CD4-positive, alpha-beta T cell (primary cell): Measurements from ENCODE around the gene C16orf95. TPM values are rescaled to one million over a fixed set of nuclear protein-coding genes. Genes with fewer than 3 reads are reported as not detected.

Experiments used
- ATAC-seq: fragments of 200-7000 bp; cut with Tn5 transposase; one replicate; pipeline ENCODE4 v1.10.0; 2022; ENCODE audit warnings: mild to moderate bottlenecking; ENCODE audit not compliant: poor library complexity
- CTCF ChIA-PET: fragments of 350-600 bp; sonication (Branson Sonifier 250); formaldehyde crosslinking; loops from one replicate; lab custom pipeline; 2021; ENCODE audit warnings: antibody characterized with exemption, inconsistent platforms; lab: Charles Lee
- POLR2A ChIA-PET: fragments of 350-600 bp; sonication (Branson Sonifier 250); formaldehyde crosslinking; loops from one replicate; lab custom pipeline; 2021; ENCODE audit warnings: antibody characterized with exemption, inconsistent platforms; lab: Charles Lee
- DNase-seq, 14 experiments: peaks; one replicate each; pipeline ENCODE4 v3.0.0-alpha.2; 2013 to 2020; ENCODE audit warnings: mixed read lengths in 2 of 14
- H3K27ac ChIP-seq, 2 donors: one replicate each; pipeline versions ENCODE4 v1.5.1 to v1.7.0; 2013; ENCODE audit warnings: low read length in 2 of 2, low read depth in 1 of 2, mild to moderate bottlenecking in 1 of 2
- H3K27me3 ChIP-seq, 2 experiments: 1 replicate in 1 of 2; 2 replicates in 1 of 2; pipeline versions ENCODE4 v1.6.1 to v1.7.0; 2013; ENCODE audit warnings: low read length in 2 of 2, control low read depth in 1 of 2, mild to moderate bottlenecking in 1 of 2, moderate library complexity in 1 of 2; ENCODE audit not compliant: insufficient read depth in 2 of 2, control insufficient read depth in 1 of 2
- H3K36me3 ChIP-seq: one replicate; pipeline ENCODE4 v1.6.1; 2013; ENCODE audit warnings: low read length, control low read depth; ENCODE audit not compliant: insufficient read depth
- H3K4me1 ChIP-seq: one replicate; pipeline ENCODE4 v1.6.1; 2013; ENCODE audit warnings: low read length, control low read depth; ENCODE audit not compliant: insufficient read depth
- H3K4me3 ChIP-seq: one replicate; pipeline ENCODE4 v1.5.1; 2013; ENCODE audit warnings: mild to moderate bottlenecking, low read length, moderate library complexity
- H3K9me3 ChIP-seq, 2 experiments: 1 replicate in 1 of 2; 2 replicates in 1 of 2; pipeline versions ENCODE4 v1.6.1 to v1.7.0; 2013; ENCODE audit warnings: low read length in 2 of 2, mild to moderate bottlenecking in 2 of 2, control low read depth in 1 of 2, moderate library complexity in 1 of 2; ENCODE audit not compliant: control insufficient read depth in 1 of 2, insufficient read depth in 1 of 2
- H3K27ac Mint-ChIP-seq: one replicate; pipeline ENCODE4 v1.8.0; 2020; ENCODE audit warnings: mixed read lengths
- H3K27me3 Mint-ChIP-seq: one replicate; pipeline ENCODE4 v1.8.0; 2021; ENCODE audit warnings: mixed read lengths
- H3K36me3 Mint-ChIP-seq: one replicate; pipeline ENCODE4 v1.8.0; 2021; ENCODE audit warnings: low read depth, mixed read lengths
- H3K4me1 Mint-ChIP-seq: one replicate; pipeline ENCODE4 v1.8.0; 2021; ENCODE audit warnings: low read depth, mixed read lengths
- H3K4me3 Mint-ChIP-seq: one replicate; pipeline ENCODE4 v1.8.0; 2020; ENCODE audit warnings: mild to moderate bottlenecking, mixed read lengths
- H3K9me3 Mint-ChIP-seq: one replicate; pipeline ENCODE4 v1.8.0; 2020; ENCODE audit warnings: mixed read lengths
- CTCF ChIP-seq: fragments of 200-600 bp; IDR thresholded peaks from one replicate; pipeline ENCODE4 v1.8.0; 2022; ENCODE audit warnings: antibody characterized with exemption, mild to moderate bottlenecking
- intact Hi-C, 2 experiments: fragments of 100-400 bp; cut with DNase I in 1 of 2; cut with micrococcal nuclease in 1 of 2; formaldehyde crosslinking; loops; one replicate each; pipeline versions ENCODE4 v1.15.1 to v1.9.0; 2023 to 2025; cut with DNase I, micrococcal nuclease
- total RNA-seq, 174 experiments: library from RNA in 2 of 174; stranded (reverse) in 2 of 174; gene quantifications; one replicate each; pipeline ENCODE4 v1.2.3 and lab custom pipeline; 2021 to 2026

The C16orf95 gene
- total RNA-seq, 2 experiments from 2014 or later = 0.74 to 1.2 TPM

GRCh38 chr16:87329436-87330256 lies 12.5 kb upstream of the C16orf95 start:
- Mint-ChIP-seq H3K27me3 (no peaks in the 10 kb centered on the region), H3K4me3 (no peak overlapping the region), H3K36me3 (peaks cover 42% of the 10 kb centered on the region), H3K9me3 (no peaks in the 10 kb centered on the region), H3K27ac (no peak overlapping the region), H3K4me1 (no peaks in the 10 kb centered on the region)
- ChIA-PET POLR2A (no interaction called here), CTCF (no interaction called here)
- H3K27me3 ChIP-seq = no peaks in the 10 kb centered on the region
- H3K9me3 ChIP-seq = no peaks in the 10 kb centered on the region
- no peak for DNase-seq
- H3K4me3 ChIP-seq = no peak overlapping the region
- intact Hi-C loops = loop anchor here in 1 of 2 experiments (10.0 kb wide), 2 partner anchors 435 to 625 kb away; partner anchors contain the start of genes BANP and KLHDC4
- H3K27ac ChIP-seq = no peak overlapping the region
- ATAC-seq = no peak
- TF ChIP-seq CTCF = no peak
- peaks cover 57% of the 10 kb centered on the region for H3K36me3 ChIP-seq
- peaks cover 5% of the 10 kb centered on the region for H3K4me1 ChIP-seq

- Mint-ChIP-seq H3K27ac (no peak overlapping the region), H3K4me1 (no peaks in the 10 kb centered on the region), H3K4me3 (no peak overlapping the region), H3K36me3 (peaks cover 37% of the 10 kb centered on the region), H3K27me3 (no peaks in the 10 kb centered on the region), H3K9me3 (no peaks in the 10 kb centered on the region)
- Histone ChIP-seq H3K36me3 (peaks cover 49% of the 10 kb centered on the region), H3K27ac (no peak overlapping the region), H3K4me1 (peaks cover 6% of the 10 kb centered on the region), H3K9me3 (no peaks in the 10 kb centered on the region), H3K27me3 (no peaks in the 10 kb centered on the region), H3K4me3 (no peak overlapping the region)
- TF ChIP-seq CTCF = no peak
- intact Hi-C loops = loop anchor here in 1 of 2 experiments (10.0 kb wide), 2 partner anchors 436 to 626 kb away; partner anchors contain the start of genes BANP and KLHDC4
- no peak for ATAC-seq
- CTCF ChIA-PET = no interaction called here
- DNase-seq = no peak
- POLR2A ChIA-PET = no interaction called here
These were observed 11.7 kb upstream of the C16orf95 start for GRCh38 chr16:87328846-87329245.

DNA sequence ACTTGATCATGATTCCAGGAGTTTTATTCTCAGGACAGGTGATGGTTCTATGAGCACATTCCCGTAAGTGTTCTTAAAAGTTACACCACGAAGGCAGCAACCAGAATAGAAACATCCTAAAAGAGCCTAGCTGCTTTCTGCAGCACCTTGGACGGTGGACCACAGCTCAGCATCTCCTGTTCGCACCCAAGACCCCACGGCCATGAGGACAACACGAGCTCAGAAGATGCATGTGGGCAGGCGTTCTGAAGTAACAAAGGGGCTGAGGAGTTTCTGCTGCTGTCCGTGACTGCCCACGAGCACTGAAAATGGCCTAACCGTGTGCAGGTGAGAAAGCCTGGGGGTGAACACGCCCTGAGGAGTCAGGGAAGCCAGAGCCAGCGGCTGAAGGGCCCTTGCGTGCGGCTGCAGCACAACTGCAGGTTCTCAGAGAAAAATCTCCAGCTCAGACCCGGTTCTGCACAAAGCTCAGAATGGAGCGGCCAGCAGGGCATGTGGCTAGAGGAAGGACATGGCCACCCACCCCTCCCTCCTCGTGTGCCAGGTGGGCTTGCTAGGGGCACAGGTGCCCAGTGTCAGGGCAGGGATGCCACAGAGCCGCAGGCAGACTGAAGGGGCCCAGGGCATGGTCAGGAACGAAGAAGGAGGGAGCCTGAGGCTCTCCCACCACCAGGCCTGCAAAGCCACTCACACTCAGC lies 10.8 kb upstream of the C16orf95 start:
- Mint-ChIP-seq H3K4me1 (no peaks in the 10 kb centered on the region), H3K27me3 (no peaks in the 10 kb centered on the region), H3K27ac (no peak overlapping the region), H3K36me3 (peaks cover 33% of the 10 kb centered on the region), H3K9me3 (no peaks in the 10 kb centered on the region), H3K4me3 (no peak overlapping the region)
- no peak overlapping the region for H3K4me3 ChIP-seq
- CTCF ChIA-PET = no interaction called here
- peaks cover 40% of the 10 kb centered on the region for H3K36me3 ChIP-seq
- no peak for TF ChIP-seq CTCF
- intact Hi-C loops = loop anchor here in 1 of 2 experiments (10.0 kb wide), 2 partner anchors 437 to 627 kb away; partner anchors contain the start of genes BANP and KLHDC4
- H3K9me3 ChIP-seq = no peaks in the 10 kb centered on the region
- no peak for ATAC-seq
- no peaks in the 10 kb centered on the region for H3K27me3 ChIP-seq
- H3K27ac ChIP-seq = no peak overlapping the region
- no peak for DNase-seq
- POLR2A ChIA-PET = no interaction called here
- H3K4me1 ChIP-seq = peaks cover 6% of the 10 kb centered on the region
